ENCODE measurements around the gene B4GALNT4.

B4GALNT4 gene, protein sequence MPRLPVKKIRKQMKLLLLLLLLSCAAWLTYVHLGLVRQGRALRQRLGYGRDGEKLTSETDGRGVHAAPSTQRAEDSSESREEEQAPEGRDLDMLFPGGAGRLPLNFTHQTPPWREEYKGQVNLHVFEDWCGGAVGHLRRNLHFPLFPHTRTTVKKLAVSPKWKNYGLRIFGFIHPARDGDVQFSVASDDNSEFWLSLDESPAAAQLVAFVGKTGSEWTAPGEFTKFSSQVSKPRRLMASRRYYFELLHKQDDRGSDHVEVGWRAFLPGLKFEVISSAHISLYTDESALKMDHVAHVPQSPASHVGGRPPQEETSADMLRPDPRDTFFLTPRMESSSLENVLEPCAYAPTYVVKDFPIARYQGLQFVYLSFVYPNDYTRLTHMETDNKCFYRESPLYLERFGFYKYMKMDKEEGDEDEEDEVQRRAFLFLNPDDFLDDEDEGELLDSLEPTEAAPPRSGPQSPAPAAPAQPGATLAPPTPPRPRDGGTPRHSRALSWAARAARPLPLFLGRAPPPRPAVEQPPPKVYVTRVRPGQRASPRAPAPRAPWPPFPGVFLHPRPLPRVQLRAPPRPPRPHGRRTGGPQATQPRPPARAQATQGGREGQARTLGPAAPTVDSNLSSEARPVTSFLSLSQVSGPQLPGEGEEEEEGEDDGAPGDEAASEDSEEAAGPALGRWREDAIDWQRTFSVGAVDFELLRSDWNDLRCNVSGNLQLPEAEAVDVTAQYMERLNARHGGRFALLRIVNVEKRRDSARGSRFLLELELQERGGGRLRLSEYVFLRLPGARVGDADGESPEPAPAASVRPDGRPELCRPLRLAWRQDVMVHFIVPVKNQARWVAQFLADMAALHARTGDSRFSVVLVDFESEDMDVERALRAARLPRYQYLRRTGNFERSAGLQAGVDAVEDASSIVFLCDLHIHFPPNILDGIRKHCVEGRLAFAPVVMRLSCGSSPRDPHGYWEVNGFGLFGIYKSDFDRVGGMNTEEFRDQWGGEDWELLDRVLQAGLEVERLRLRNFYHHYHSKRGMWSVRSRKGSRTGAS

DNA sequence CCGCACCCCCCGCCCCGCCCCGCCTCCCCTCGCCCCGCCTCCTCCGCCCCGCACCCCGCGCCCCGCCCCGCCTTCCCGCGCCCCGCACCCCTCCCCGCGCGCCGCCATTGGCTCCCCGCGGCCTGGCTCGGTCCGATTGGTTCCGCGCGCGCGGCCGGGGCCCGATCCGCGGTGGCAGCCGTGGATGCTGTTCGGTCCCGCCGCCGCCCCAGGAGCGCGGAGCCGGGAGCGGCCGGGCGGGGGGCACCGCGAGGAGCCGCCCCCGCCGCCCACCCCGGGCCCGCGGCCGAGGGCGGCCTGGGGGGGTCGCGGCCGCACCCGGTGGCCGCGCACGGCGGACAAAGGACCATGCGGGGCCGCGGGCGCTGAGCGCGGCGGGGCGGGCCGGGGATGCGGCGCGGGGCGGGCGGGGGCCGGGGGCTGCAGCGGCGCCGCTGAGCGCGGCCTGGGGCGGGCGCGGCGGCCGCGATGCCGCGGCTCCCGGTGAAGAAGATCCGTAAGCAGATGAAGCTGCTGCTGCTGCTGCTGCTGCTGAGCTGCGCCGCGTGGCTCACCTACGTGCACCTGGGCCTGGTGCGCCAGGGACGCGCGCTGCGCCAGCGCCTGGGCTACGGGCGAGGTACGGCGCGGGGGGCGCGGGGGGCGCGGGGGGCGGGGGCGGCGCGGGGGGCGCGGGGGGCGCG lies at the start of gene B4GALNT4:
B4GALNT4 (plus strand) TSS at position 164 of the 683 bp plus-strand sequence; CDS start at position 469, 305 bp downstream.
- TF ChIP-seq, protein P1, sequence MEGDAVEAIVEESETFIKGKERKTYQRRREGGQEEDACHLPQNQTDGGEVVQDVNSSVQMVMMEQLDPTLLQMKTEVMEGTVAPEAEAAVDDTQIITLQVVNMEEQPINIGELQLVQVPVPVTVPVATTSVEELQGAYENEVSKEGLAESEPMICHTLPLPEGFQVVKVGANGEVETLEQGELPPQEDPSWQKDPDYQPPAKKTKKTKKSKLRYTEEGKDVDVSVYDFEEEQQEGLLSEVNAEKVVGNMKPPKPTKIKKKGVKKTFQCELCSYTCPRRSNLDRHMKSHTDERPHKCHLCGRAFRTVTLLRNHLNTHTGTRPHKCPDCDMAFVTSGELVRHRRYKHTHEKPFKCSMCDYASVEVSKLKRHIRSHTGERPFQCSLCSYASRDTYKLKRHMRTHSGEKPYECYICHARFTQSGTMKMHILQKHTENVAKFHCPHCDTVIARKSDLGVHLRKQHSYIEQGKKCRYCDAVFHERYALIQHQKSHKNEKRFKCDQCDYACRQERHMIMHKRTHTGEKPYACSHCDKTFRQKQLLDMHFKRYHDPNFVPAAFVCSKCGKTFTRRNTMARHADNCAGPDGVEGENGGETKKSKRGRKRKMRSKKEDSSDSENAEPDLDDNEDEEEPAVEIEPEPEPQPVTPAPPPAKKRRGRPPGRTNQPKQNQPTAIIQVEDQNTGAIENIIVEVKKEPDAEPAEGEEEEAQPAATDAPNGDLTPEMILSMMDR (IDR thresholded peaks at IDR 0.05), result no peak

DNA sequence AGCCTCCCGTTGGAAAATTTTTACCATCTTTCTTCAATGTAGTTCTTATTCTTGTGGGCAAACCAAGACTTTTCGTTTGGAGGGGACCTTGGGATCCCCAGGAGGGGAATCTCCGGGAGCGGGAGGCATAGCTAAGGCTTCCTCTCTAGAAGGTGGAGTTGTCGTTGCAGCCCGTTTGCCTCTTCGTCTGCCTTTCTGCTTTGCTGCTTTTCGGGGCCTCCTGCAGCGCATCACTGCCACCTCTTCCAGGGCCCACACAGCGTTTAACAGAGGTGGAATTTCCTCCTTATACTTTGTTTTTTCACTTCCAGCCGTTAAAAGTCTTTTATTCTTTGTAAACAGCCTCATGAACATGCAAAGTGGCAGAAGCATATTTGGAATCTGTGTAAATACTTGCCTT lies 45.1 kb upstream of the B4GALNT4 start:
- TF ChIP-seq, protein P1 (IDR thresholded peaks at IDR 0.05), result no peak

DNA sequence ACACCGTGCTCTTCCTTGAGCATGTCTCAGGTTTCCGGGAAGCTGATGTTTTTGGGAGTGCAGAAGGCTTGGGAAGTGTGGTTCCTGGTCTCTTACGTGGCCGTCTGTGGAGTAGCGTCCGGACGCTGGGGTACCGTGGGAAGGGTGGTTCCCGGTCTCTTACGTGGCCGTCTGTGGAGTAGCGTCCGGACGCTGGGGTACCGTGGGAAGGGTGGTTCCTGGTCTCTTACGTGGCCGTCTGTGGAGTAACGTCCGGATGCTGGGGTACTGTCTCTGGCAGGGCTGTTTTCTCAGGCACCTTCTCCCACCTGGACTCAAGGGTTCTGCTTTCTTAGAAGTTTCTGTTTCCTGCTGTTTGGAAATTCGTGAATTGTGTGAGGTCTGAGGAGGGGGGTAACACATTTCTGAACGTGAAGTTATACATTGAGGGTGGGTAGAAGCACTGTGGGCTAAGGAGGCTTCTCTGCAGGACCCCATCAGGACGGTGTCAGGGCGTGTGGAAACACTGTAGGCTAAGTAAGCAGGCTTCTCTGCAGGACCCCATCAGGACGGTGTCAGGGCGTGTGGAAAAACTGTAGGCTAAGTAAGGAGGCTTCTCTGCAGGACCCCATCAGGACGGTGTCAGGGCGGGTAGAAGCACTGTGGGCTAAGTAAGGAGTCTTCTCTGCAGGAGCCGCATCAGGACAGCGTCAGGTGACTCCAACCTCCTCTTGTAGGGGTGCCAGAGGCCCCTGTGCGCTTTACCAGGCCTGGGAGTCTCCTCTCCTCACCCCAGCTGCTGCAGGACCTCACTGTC lies 43.3 kb upstream of the B4GALNT4 start:
- TF ChIP-seq, protein P1 (IDR thresholded peaks at IDR 0.05), result no peak

DNA sequence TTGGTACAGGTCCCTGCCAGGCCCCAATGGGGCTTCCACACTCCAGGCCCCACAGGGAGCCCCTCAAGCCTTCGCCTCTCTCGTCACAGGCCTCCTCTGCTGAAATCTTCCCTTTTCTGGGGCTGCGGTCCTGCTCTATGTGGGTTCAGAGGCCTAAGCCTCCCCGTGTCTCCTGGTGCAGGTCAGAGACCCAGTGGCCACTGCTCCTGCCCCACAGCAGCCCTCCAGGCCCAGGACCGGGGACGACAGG lies 42.8 kb upstream of the B4GALNT4 start:
- TF ChIP-seq, protein P1 (IDR thresholded peaks at IDR 0.05), result no peak

DNA sequence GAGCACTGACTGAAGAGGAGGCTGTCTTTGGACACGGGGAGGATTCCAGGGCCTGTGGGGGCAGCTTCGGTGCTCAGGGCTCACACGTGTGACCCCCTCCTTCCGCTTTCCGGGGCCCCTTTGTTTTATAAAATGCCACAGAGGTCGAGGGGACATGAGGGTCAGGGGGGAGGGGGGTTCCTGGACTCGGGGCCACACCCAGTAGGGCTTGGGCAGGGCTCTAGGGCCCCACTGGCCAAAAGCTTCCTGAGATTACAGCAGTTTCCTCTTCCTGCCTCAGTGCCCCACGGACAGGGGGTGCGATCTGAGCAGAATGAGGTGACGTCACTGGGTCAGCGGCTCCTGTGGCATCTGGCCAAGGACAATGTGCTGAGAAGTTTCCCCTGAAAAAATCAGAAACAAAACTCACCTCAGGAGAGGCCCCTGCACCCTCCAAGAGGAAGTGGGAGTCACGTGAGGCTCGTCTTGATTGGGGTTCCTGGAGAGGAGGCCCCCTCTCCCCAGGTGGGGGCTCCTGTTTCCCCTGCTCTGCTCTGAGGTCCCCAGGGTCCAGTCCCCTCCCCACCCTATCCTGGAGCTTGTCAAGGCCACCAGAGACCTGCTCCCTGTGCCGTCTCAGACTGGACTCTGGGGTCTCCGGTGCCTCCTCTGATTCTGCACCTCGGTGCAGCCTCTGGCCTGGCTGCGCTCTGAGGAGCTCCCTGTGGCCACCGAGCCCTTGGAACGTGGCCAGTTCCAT lies 42.3 kb upstream of the B4GALNT4 start:
- TF ChIP-seq, protein P1 (IDR thresholded peaks at IDR 0.05), result no peak

DNA sequence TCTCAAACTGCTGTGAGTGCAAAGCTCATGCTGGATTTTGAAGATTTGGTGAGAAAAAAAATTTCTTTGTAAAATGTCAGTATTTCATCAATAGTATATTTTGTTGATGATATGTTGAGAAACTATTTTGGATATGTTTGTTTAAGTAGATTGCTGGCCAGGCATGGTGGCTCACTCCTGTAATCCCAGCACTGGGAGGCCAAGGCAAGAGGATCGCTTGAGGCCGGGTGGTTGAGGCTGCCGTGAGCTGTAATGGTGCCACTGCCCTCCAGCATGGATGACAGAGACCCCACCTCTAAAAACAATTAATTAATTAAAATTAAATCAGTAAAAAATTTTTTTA lies 41.7 kb upstream of the B4GALNT4 start:
- TF ChIP-seq, protein P1 (IDR thresholded peaks at IDR 0.05), result no peak
